ENCODE results near the gene EPHB6. TPM values are rescaled to one million over a fixed set of nuclear protein-coding genes. Genes with fewer than 3 reads are reported as not detected.

Gene EPHB6
- polyA plus RNA-seq (14.8 and 25.3 TPM in 2 replicates), polyA minus RNA-seq (21.8 and 25.8 TPM in 2 replicates)

DNA sequence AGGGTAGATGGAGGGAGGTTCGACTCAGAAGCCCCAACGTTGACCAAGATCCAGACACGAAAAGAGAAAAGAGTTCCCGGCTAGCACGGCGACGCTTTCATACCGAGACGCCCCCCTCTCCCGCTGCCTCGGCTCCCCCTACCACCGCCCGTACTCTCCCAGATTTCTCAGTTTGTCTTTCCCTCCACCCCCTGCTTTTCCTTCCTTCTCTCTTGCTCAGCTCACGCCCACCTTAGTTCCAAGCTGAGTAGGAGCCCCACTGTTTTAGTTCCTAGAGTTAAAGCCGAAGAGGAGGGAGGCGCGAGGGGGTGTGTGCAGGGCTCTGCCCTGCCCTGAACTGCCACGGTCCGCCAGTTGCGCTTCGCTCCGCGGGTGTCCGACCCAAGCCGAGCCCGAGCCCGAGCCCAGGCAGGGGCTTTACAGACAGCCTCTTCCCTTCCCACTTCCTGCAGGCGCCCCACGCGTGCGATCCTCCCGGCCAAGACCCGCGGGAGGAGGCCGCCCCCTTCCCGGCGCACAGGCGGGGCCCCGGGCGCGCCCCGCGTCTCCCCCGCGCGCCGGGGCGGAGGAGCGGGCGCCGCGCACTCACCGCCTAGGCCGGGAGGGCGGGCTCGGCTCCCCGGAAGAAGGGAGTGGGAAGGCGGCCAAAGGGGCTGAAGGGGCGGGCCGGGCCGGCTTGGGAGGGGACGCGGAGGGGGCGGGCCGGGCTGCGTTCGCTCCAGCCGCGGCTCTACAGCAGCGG, at the start of gene EPHB6:
Gene EPHB6 (plus strand): TSS at position 705 of the 742 bp plus-strand sequence. CDS start 8,152 bp downstream, outside the sequence.
- Histone ChIP-seq H3K9ac (ENCODE audit: low read length) (peak within 1 kb of the TSS; percentile 73), H3K27ac (ENCODE audit: low read length) (peak within 1 kb of the TSS; percentile 55), H3F3A (ENCODE audit: insufficient read depth, low read length, poor library complexity, severe bottlenecking) (no peaks in the 10 kb centered on the region), H3K4me2 (ENCODE audit: low read length) (peak within 1 kb of the TSS; percentile 76), H3K27me3 (ENCODE audit: insufficient read depth, low read depth, low read length) (no peaks in the 10 kb centered on the region), H3K9me3 (ENCODE audit: low read length) (no peaks in the 10 kb centered on the region), H3K36me3 (ENCODE audit: insufficient read depth, low read length) (no peaks in the 10 kb centered on the region), H3K4me3 (ENCODE audit: low read length) (peak within 1 kb of the TSS; percentile 75), H3K9me2 (ENCODE audit: insufficient read depth, low read length) (no peaks in the 10 kb centered on the region), H4K20me1 (ENCODE audit: insufficient read depth) (no peaks in the 10 kb centered on the region), H3K79me2 (replicated peaks; ENCODE audit: insufficient read depth, low read length) (no peaks in the 10 kb centered on the region), H2AFZ (ENCODE audit: low read depth, low read length) (peak within 1 kb of the TSS; percentile 58)
- no peak for TF ChIP-seq EZH2 (IDR thresholded peaks at IDR 0.05; ENCODE audit: borderline replicate concordance, insufficient read depth, low read length, poor library complexity, severe bottlenecking)
- no peak for TF ChIP-seq POLR2AphosphoS5 (IDR thresholded peaks at IDR 0.05)
- TF ChIP-seq MXI1 (conservative IDR thresholded peaks at IDR 0.05; ENCODE audit: poor library complexity, severe bottlenecking) = no peak
- no peak for TF ChIP-seq SMC3 (conservative IDR thresholded peaks at IDR 0.05; ENCODE audit: poor library complexity)
- no peak for TF ChIP-seq EP300 (conservative IDR thresholded peaks at IDR 0.05; ENCODE audit: poor library complexity, severe bottlenecking)
- peak; percentile 17 for TF ChIP-seq REST (IDR thresholded peaks at IDR 0.05; ENCODE audit: borderline replicate concordance)

DNA sequence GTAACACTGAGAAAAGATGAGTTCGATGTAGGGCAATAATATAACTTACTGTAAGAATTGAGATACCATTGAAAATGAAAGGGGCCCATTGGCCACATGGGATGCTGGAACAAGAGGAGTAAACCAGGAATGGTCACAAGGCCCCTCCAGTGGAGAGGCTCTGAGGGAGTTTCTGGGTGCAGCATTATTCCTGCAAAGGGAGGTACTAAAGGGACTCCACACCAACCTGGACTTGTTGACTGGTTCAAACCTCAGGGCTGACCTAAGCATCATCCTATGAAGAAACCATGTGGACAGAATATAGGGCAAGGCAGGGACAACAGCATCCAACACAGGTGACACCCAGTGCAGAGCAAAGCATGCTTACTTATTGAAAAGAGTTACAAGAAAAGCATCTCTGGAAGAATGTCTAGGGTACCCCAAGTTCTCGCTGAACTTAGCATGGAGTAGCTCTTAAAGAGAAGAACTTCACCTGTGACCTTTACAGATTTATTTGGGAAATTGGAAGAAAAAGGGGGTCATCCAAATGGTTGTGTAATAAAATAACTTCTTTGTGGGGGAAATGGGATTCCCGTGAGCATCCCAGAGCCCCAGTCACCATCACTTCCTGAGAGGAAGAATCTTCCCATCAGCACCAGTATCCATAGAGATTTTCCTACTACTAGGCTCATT, 49.4 kb upstream of the EPHB6 start:
- no peaks in the 10 kb centered on the region for H3K36me3 ChIP-seq (ENCODE audit: insufficient read depth, low read length)
- no peak overlapping the region for H2AFZ ChIP-seq (ENCODE audit: low read depth, low read length)
- H3K4me3 ChIP-seq (ENCODE audit: low read length) = no peak overlapping the region
- H3K4me2 ChIP-seq (ENCODE audit: low read length) = no peak overlapping the region
- H3K9ac ChIP-seq (ENCODE audit: low read length) = no peak overlapping the region
- no peaks in the 10 kb centered on the region for H4K20me1 ChIP-seq (ENCODE audit: insufficient read depth)
- no peaks in the 10 kb centered on the region for H3K9me3 ChIP-seq (ENCODE audit: low read length)
- H3K27me3 ChIP-seq (ENCODE audit: insufficient read depth, low read depth, low read length) = no peaks in the 10 kb centered on the region
- H3K79me2 ChIP-seq (replicated peaks; ENCODE audit: insufficient read depth, low read length) = no peaks in the 10 kb centered on the region
- no peak overlapping the region for H3K27ac ChIP-seq (ENCODE audit: low read length)
- H3K9me2 ChIP-seq (ENCODE audit: insufficient read depth, low read length) = no peaks in the 10 kb centered on the region
- no peak for TF ChIP-seq RAD21 (conservative IDR thresholded peaks at IDR 0.05)
- TF ChIP-seq REST (IDR thresholded peaks at IDR 0.05; ENCODE audit: borderline replicate concordance) = no peak
- TF ChIP-seq, protein P1, sequence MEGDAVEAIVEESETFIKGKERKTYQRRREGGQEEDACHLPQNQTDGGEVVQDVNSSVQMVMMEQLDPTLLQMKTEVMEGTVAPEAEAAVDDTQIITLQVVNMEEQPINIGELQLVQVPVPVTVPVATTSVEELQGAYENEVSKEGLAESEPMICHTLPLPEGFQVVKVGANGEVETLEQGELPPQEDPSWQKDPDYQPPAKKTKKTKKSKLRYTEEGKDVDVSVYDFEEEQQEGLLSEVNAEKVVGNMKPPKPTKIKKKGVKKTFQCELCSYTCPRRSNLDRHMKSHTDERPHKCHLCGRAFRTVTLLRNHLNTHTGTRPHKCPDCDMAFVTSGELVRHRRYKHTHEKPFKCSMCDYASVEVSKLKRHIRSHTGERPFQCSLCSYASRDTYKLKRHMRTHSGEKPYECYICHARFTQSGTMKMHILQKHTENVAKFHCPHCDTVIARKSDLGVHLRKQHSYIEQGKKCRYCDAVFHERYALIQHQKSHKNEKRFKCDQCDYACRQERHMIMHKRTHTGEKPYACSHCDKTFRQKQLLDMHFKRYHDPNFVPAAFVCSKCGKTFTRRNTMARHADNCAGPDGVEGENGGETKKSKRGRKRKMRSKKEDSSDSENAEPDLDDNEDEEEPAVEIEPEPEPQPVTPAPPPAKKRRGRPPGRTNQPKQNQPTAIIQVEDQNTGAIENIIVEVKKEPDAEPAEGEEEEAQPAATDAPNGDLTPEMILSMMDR (IDR thresholded peaks at IDR 0.05; ENCODE audit: poor library complexity, severe bottlenecking) = no peak
- no peak for TF ChIP-seq POLR2AphosphoS5 (IDR thresholded peaks at IDR 0.05)
- no peak for TF ChIP-seq EP300 (conservative IDR thresholded peaks at IDR 0.05; ENCODE audit: poor library complexity, severe bottlenecking)
- TF ChIP-seq SMC3 (conservative IDR thresholded peaks at IDR 0.05; ENCODE audit: poor library complexity) = no peak
- TF ChIP-seq EZH2 (IDR thresholded peaks at IDR 0.05; ENCODE audit: borderline replicate concordance, insufficient read depth, low read length, poor library complexity, severe bottlenecking) = no peak
- H3F3A ChIP-seq (ENCODE audit: insufficient read depth, low read length, poor library complexity, severe bottlenecking) = no peaks in the 10 kb centered on the region

Data from neural cell (in vitro differentiated cells).